ENCODE data around the gene RC3H2. TPM values are rescaled to one million over a fixed set of nuclear protein-coding genes. Genes with fewer than 3 reads are reported as not detected.

RC3H2 gene
- total and polyA plus RNA-seq, 2 donors (not counting 3 experiments of a cell fraction or from before 2014, with no cell fraction given) = 25.3 to 63.0 TPM

DNA sequence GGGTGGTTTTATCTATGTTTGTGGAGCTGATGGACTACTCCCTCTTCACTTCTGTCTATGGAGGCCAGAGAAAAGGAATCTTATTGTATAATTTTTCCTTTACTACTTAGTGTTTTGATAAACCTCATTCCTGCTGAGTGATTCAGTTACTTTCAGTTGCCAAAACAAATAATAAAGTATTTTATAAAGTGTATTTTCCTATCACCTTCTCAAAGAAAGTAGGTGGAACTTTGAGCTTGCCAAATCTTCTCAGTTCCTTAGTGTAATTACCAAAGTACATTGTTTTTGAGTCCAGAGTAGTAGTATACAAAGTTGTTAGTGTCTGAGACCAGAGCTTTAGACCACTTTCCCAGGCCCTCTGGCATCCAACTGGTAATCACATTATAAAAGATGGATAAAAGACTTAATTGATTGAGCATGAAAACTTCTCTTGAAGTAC lies 49.1 kb upstream of the RC3H2 start:
- intact Hi-C loops (cut with micrococcal nuclease) = no loop called here
- no TSS peak for BruUV-seq (replicated peaks)
- Histone ChIP-seq H4K20me1 (replicated peaks; ENCODE audit: control insufficient read depth, extremely low read depth, insufficient read depth, low read length) (no peaks in the 10 kb centered on the region), H3K9ac (replicated peaks; ENCODE audit: extremely low read depth, insufficient read depth, low read length) (peak overlapping the region; percentile 5), H3K27ac (ENCODE audit: insufficient read depth, low read depth, low read length) (peak overlapping the region; percentile 74), H3K27me3 (ENCODE audit: control insufficient read depth in 2 of 2, insufficient read depth in 2 of 2, low read length in 2 of 2) (no peaks in the 10 kb centered on the region), H2AFZ (ENCODE audit: low read depth, low read length) (no peak overlapping the region), H3K4me1 (ENCODE audit: control insufficient read depth, extremely low read depth, insufficient read depth, low read length) (peaks cover 24% of the 10 kb centered on the region), H3K4me3 (replicated peaks in 1 of 3; ENCODE audit: insufficient read depth in 1 of 3, low read depth in 1 of 3, low read length in 3 of 3) (no peak overlapping the region), H3K9me3 (replicated peaks; ENCODE audit: control insufficient read depth, insufficient read depth, low read length) (no peaks in the 10 kb centered on the region), H3K4me2 (ENCODE audit: insufficient read depth, low read length) (peak overlapping the region; percentile 86), H3K36me3 (ENCODE audit: control insufficient read depth in 2 of 2, extremely low read depth in 1 of 2, insufficient read depth in 2 of 2, low read length in 2 of 2) (peaks cover 0 to 2% of the 10 kb centered on the region in 2 experiments), H3K79me2 (ENCODE audit: control insufficient read depth, insufficient read depth, low read length) (peaks cover 35% of the 10 kb centered on the region), H3K9me1 (replicated peaks; ENCODE audit: control insufficient read depth, extremely low read depth, insufficient read depth, low read length) (no peaks in the 10 kb centered on the region)
- DNase-seq (ENCODE audit: low read depth, low spot score) (peak; percentile 88), FAIRE-seq (peak; percentile 68)
- dilution Hi-C loops (cut with MboI; ENCODE audit: extremely low pct_ligation_motif_present, low sequenced_read_pairs) = no loop called here
- TF ChIP-seq POLR2AphosphoS5 (IDR thresholded peaks at IDR 0.05; ENCODE audit: insufficient read depth, low read depth, low read length) = no peak
- TF ChIP-seq FOS (IDR thresholded peaks at IDR 0.05; ENCODE audit: borderline replicate concordance, insufficient read depth, low read length) = peak; percentile 54
- TF ChIP-seq JUN (IDR thresholded peaks at IDR 0.05; ENCODE audit: borderline replicate concordance, insufficient read depth, insufficient read length, low read depth) = peak; percentile 59
- POLR2A ChIA-PET = interaction anchor here (1.0 kb wide), 1 partner anchor 13 kb away, joined by 10 read pairs; the partner anchor contains the start of gene RABGAP1
- CTCF ChIA-PET = interaction anchor here (0.6 to 1.6 kb wide), 7 partner anchors 9 to 42 kb away, joined by 3 to 9 read pairs (median 4); partner anchors contain the start of genes RABGAP1 and ZBTB6

DNA sequence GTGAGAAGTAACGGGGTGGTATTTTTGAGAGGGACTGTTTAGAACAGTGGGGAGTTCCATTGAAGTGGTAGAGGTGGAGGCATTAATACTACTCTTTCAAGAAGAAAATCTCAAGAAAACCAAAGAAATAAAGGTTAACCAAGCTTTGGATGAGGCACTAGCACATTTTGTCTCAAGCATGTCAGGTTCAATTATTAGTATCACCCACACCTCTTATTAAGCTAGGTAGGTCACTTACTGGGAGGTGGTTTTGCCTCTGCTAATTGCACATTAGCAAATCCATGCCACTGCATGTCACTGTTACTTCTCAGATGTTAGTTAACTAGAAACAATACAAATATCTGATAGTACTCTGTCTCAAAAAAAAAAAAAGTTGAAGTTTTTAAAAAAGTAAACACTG lies 45.9 kb upstream of the RC3H2 start:
- DNase-seq (ENCODE audit: low read depth, low spot score) (no peak), FAIRE-seq (no peak)
- peaks cover 5% of the 10 kb centered on the region for H4K20me1 ChIP-seq (replicated peaks; ENCODE audit: control insufficient read depth, extremely low read depth, insufficient read depth, low read length)
- ChIA-PET CTCF (no interaction called here), POLR2A (interaction anchor here (1.1 kb wide), 1 partner anchor 10 kb away, joined by 4 read pairs; the partner anchor contains the start of gene RABGAP1)
- no TSS peak for BruUV-seq (replicated peaks)
- no peak overlapping the region for H3K9ac ChIP-seq (replicated peaks; ENCODE audit: extremely low read depth, insufficient read depth, low read length)
- H3K27ac ChIP-seq (ENCODE audit: insufficient read depth, low read depth, low read length) = no peak overlapping the region
- TF ChIP-seq FOS (IDR thresholded peaks at IDR 0.05; ENCODE audit: borderline replicate concordance, insufficient read depth, low read length) (no peak), EZH2 (IDR thresholded peaks at IDR 0.05; ENCODE audit: borderline replicate concordance, low read depth, low read length, severe bottlenecking) (no peak), GATA2 (IDR thresholded peaks at IDR 0.05; ENCODE audit: insufficient read depth, insufficient read length, low read depth, low read length) (no peak), POLR2A (IDR thresholded peaks at IDR 0.05; ENCODE audit: low read depth, low read length) (no peak), POLR2AphosphoS5 (IDR thresholded peaks at IDR 0.05; ENCODE audit: insufficient read depth, low read depth, low read length) (no peak), MYC (IDR thresholded peaks at IDR 0.05; ENCODE audit: low read depth, low read length) (no peak), JUN (IDR thresholded peaks at IDR 0.05; ENCODE audit: borderline replicate concordance, insufficient read depth, insufficient read length, low read depth) (no peak)
- TF ChIP-seq, protein P1, sequence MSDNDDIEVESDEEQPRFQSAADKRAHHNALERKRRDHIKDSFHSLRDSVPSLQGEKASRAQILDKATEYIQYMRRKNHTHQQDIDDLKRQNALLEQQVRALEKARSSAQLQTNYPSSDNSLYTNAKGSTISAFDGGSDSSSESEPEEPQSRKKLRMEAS (IDR thresholded peaks at IDR 0.05; ENCODE audit: insufficient read depth, insufficient read length) = no peak
- no peaks in the 10 kb centered on the region for H3K36me3 ChIP-seq (ENCODE audit: control insufficient read depth in 2 of 2, extremely low read depth in 1 of 2, insufficient read depth in 2 of 2, low read length in 2 of 2)
- H2AFZ ChIP-seq (ENCODE audit: low read depth, low read length) = no peak overlapping the region
- peaks cover 56% of the 10 kb centered on the region for H3K79me2 ChIP-seq (ENCODE audit: control insufficient read depth, insufficient read depth, low read length)
- no peaks in the 10 kb centered on the region for H3K9me3 ChIP-seq (replicated peaks; ENCODE audit: control insufficient read depth, insufficient read depth, low read length)
- no peaks in the 10 kb centered on the region for H3K9me1 ChIP-seq (replicated peaks; ENCODE audit: control insufficient read depth, extremely low read depth, insufficient read depth, low read length)
- H3K4me2 ChIP-seq (ENCODE audit: insufficient read depth, low read length) = no peak overlapping the region
- H3K27me3 ChIP-seq (ENCODE audit: control insufficient read depth in 2 of 2, insufficient read depth in 2 of 2, low read length in 2 of 2) = no peaks in the 10 kb centered on the region
- intact Hi-C loops (cut with micrococcal nuclease) (no loop called here), dilution Hi-C loops (cut with MboI; ENCODE audit: extremely low pct_ligation_motif_present, low sequenced_read_pairs) (no loop called here)
- peaks cover 36% of the 10 kb centered on the region for H3K4me1 ChIP-seq (ENCODE audit: control insufficient read depth, extremely low read depth, insufficient read depth, low read length)
- H3K4me3 ChIP-seq (replicated peaks in 1 of 3; ENCODE audit: insufficient read depth in 1 of 3, low read depth in 1 of 3, low read length in 3 of 3) = no peak overlapping the region

Data from endothelial cell of umbilical vein (primary cell).